ENCODE measurements around the gene FBXL19. TPM values are rescaled to one million over a fixed set of nuclear protein-coding genes. Genes with fewer than 3 reads are reported as not detected.

The FBXL19 gene
- total and polyA plus RNA-seq, 2 of the 13 experiments (the other 11 are each of a cell fraction or from before 2014, with no cell fraction given): 6.0 to 13.7 TPM

GRCh38 chr16:30996324-30996984 is 73.1 kb downstream of the FBXL19 start (continued):
- TF ChIP-seq ARNT2 (CRISPR knock-in tag; IDR thresholded peaks at IDR 0.05; ENCODE audit: low read depth) (0 out of 2 replicates have a peak, but pooled peaks have one; percentile 15), ZBTB49 (CRISPR knock-in tag; IDR thresholded peaks at IDR 0.05; ENCODE audit: borderline replicate concordance) (no peak), MEF2D (CRISPR knock-in tag; IDR thresholded peaks at IDR 0.05) (0 out of 2 replicates have a peak, but pooled peaks have one; percentile 32), ZNF33B (CRISPR knock-in tag; IDR thresholded peaks at IDR 0.05) (0 out of 2 replicates have a peak, but pooled peaks have one; percentile 30), ARID5B (CRISPR knock-in tag; IDR thresholded peaks at IDR 0.05) (peak; percentile 70), HMG20A (CRISPR knock-in tag; IDR thresholded peaks at IDR 0.05; ENCODE audit: borderline replicate concordance) (peak; percentile 27; the same call in 1 of the 2 replicates), NONO (IDR thresholded peaks at IDR 0.05) (no peak), NONO (CRISPR knock-in tag; conservative IDR thresholded peaks at IDR 0.05) (peak; percentile 62; the same call in 1 of the 2 replicates), MEIS2 (CRISPR knock-in tag; IDR thresholded peaks at IDR 0.05) (no peak), NR1H2 (CRISPR knock-in tag; IDR thresholded peaks at IDR 0.05; ENCODE audit: borderline replicate concordance, low read depth) (0 out of 2 replicates have a peak, but pooled peaks have one; percentile 62), FOSL2 (CRISPR knock-in tag; IDR thresholded peaks at IDR 0.05) (peak; percentile 68), ZMYM2 (CRISPR knock-in tag; IDR thresholded peaks at IDR 0.05) (peak; percentile 88), PITX1 (CRISPR knock-in tag; IDR thresholded peaks at IDR 0.05) (no peak), CERS6 (CRISPR knock-in tag; IDR thresholded peaks at IDR 0.05) (no peak), RXRA (CRISPR knock-in tag; IDR thresholded peaks at IDR 0.05) (peak; percentile 56; the same call in 1 of the 2 replicates), USF2 (IDR thresholded peaks at IDR 0.05; ENCODE audit: low read depth, low read length) (no peak), USF2 (CRISPR knock-in tag; IDR thresholded peaks at IDR 0.05; ENCODE audit: borderline replicate concordance) (no peak), MLLT10 (CRISPR knock-in tag; IDR thresholded peaks at IDR 0.05) (no peak), ISL2 (CRISPR knock-in tag; IDR thresholded peaks at IDR 0.05) (peak; percentile 44; the same call in 1 of the 2 replicates), KLF6 (CRISPR knock-in tag; IDR thresholded peaks at IDR 0.05) (no peak)

Measured in HepG2 (cell line).